ENCODE measurements around the gene RCOR2.

Gene RCOR2

DNA sequence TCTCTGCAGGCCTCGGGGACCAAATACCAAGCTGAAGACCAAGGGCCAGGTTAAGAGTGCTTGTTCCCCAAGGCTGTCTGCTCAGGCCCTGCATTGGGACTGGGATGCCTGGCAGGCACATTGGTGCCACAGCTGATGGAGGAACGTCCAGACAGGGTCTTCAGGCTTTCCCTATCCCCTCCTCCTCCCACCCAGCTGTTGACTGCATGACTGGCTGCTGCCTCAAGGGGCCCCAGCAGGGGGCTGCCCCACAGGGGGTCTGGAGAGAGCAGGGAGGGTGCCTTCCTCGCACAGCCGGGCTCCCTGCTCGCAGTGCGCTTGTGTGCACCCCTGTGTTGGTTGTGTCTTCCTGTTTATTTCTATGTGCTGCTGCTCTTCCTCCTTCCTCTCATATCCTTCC, 9.9 kb downstream of the RCOR2 start:
- no peak for DNase-seq (ENCODE audit: low spot score)

DNA sequence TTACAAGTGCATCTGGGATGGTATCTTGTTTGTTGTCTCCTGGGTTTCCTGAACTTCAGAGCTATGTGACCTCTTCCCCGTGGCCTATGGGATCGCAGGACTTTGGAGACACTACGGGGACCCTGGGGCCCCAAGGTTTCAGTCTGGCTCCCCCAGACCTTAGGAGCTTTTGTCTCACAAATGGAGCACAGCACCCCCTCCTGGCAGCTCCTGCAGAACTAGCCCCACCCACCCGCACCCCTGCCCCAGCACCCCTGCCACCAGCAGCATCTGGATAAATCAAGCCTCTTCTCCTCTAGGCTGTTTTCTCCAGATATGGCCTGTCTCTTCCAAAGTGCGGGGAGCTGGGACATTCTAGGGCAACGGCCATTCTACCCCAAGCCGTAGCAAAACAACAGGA, 10.4 kb downstream of the RCOR2 start:
- DNase-seq (ENCODE audit: low spot score) = peak; percentile 54

DNA sequence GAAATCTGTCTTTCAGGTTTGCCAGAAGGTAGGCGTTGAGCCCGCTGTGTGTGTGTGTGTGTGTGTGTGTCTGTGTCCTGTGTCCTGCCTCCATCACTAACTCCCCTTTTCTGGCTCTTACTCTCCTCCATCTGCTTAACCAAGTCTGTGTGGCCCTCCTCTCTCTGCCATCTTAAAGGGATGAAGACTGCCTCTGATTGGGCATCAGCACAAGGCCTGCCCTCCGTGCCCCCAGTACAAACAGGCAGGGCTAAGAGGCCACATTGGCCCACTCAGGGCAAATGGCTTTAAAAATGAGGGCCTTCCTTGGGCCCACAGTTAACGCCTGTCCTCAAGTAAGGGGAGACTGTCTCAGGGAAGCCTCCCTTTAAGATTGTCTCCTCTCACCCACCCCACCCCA, 10.9 kb downstream of the RCOR2 start:
- no peak for DNase-seq (ENCODE audit: low spot score)

DNA sequence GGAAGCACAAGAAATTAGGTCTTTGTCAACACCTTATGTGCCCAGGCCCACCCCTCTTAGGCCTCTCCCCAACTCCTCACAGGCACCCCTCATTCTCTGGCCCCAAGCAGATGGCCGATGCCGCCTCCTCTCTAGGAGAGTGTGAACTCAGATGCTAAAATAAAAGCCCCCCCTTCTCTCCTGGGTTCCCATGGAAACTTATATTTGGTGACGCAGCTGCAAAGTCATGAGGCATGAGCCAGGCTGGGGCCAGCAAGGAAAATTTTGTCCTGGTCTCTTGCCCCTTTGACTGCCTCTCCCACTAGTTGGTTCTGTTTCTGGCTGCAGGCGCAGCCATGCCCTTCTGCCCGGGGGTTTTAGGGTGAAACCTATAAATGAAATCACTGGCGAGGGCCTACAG, 11.8 kb downstream of the RCOR2 start:
- no peak for DNase-seq (ENCODE audit: low spot score)

DNA sequence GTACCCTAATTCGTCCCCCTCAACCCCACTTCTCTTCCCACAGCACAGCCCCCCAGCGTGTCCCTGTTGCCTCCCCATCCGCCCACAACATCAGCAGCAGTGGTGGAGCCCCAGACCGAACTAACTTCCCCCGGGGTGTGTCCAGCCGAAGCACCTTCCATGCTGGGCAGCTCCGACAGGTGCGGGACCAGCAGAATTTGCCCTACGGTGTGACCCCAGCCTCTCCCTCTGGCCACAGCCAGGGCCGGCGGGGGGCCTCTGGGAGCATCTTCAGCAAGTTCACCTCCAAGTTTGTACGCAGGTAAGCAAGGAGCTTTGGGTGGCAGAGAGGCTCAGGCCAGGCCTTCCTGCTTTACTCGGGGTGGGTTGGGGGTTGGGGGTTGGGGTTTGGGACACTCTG, 12.2 kb downstream of the RCOR2 start:
- DNase-seq (ENCODE audit: low spot score) = no peak

DNA sequence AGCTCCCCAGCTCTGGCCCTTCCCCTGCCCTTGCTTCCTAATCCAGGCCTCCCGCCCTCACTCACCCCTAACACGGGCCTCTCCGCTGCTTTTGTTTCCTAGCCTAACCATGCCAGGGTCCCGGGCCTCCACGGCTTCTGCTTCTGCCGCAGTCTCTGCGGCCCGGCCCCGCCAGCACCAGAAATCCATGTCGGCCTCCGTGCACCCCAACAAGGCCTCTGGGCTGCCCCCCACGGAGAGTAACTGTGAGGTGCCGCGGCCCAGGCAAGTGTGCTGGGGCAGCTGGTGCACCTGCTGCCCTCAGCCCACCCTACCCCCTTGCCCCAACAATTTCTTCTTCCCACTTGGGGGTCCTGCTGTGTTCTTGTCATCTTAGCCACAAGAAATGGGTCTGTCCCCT, 13.1 kb downstream of the RCOR2 start:
- no peak for DNase-seq (ENCODE audit: low spot score)

DNA sequence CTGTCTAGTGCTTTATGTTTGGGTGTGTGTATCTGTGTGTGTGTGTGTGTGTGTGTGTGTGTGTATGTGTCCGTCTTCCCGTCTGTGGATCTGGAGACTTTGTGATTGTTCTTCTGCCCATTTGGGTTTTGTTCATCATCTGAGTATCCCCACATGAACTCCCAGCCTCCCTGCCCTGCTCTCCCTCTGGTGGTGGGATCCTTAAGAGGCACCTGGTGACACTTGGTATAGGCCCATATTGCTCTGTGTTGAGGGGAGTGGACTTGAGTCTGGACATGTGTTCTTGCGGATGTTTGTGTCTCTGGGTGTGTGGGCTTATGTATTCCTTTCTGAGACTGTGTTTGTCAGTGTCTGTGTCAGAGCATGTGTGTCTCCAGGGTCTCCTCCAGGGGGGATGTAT, 15.3 kb downstream of the RCOR2 start:
- no peak for DNase-seq (ENCODE audit: low spot score)

DNA sequence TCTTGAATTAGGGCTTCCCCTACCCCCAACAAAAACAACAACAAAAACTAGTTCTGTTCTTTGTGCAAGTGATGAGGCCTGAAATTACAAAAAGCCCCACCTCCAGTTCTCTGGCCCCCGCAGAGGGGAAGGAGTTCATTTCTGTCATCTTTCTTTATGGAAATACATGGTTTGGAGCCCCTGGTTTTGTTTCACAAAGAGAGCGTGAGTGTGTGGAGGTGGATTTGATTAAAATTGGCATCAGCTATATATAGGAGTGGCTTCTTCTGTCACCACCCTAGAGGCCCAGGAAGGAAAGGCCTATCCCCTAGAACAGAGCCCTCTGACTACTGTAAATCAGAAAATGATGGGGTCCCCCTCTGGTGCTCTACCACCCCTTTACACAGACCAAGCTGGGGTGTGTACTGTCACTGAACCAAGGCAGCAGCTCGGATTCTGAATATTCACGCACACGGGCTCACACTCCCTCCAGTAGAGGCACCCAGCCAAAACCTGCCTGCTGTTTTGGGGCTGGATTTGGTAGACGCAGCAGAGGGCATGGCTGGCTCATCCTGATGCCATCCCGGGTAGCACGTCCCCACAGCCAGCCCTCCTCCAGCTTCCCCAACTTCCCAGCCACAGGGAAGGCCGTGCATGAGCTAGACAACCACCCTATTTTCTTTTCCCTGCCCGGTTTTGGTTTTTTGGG, 19.4 kb downstream of the RCOR2 start:
- no peak for DNase-seq (ENCODE audit: low spot score)

DNA sequence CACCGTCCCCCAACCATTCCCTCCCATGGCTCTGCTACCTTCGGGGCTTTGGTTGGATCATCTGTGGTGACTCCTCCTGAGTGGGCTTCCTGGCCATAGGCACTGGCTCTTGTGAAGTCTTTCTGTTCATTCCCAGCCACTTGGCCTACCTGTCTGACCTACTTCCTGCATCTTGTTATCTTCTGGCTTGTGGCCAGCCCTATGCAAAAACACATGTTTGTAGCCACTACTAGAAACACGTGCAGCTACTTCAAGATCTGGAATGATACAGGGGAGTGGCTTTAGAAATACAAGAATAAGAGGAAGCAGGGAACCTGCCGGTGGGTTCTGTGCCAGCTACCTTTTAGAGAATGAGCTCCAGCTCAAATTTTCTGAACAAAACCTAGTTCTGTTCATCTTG, 20.9 kb downstream of the RCOR2 start:
- DNase-seq (ENCODE audit: low spot score) = no peak

DNA sequence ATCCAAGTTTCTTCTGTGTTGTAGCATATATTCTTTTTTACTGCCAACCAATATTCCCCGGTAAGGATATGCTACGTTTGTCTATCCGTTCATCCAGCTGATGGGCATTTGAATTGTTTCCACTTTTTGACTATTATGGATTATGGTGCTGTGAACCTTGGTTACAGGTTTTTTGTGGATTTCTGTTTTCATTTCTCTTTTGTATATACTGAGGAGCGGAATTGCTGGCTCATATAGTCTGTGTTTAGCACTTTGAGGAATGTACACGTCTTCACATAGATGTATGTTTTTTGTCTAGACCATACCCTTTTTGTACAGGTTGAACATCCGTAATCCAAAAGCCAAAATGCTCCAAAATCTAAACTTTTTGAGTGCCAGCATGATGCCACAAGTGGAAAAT, 23.6 kb downstream of the RCOR2 start:
- no peak for DNase-seq (ENCODE audit: low spot score)

DNA sequence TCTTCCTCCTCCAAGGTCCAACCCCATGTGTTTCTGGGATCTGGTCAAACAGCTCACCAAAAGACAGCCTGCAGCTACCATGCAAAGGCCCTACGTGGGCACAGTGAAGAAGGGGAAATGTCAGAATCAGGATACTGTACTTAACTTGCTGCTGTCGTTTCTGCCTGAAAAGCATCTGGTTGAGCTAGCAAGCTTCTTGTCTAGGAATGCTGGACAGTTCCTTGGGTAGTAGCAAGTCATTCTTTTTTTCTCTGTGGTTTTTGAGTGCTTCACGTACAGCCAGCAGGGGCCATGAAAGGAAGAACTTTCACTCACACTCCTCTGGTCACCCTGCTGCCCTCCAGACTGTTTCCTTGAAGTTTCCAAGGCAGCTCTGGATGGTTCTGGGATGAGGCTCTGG, 24.7 kb downstream of the RCOR2 start:
- DNase-seq (ENCODE audit: low spot score) = no peak

DNA sequence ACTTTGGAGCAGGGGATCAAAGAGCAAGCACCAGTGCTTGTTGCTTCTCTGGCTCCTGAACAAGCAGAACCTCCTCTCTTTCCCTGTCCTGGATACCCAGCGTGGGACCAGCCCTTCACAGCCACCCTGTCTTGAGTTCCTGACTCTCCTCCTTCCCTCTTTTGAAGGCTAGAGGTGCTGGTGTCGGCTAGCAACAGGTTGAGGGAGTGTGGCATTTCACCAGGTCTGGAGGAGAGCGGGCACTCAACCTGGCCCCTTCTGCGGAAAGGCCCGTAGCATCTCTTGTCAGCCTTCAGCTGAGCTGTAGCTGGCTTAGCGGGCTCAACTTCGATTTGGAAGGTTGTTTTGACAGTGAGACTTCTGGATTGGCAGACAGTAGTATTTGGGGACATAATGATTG, 26.6 kb downstream of the RCOR2 start:
- no peak for DNase-seq (ENCODE audit: low spot score)

DNA sequence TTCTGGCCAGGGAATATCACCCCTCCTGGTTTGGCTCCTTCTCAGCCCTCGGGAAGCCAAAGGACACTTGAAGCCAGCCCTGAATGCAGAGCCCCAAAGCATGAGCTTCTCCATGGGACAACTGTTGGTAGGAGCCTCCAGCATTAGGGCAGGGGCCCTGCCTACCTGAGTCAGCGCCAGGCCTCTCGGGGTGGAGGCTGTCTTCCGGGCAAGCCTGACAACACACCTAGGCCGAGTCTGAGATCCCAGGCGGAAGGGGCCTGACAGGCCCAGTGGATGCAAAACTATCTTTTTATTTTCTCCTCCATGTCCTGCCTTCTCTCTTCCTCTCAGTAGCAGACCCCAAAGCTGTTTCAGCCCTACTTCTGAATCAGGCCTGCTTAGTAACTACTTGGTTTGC, 27.6 kb downstream of the RCOR2 start:
- no peak for DNase-seq (ENCODE audit: low spot score)

DNA sequence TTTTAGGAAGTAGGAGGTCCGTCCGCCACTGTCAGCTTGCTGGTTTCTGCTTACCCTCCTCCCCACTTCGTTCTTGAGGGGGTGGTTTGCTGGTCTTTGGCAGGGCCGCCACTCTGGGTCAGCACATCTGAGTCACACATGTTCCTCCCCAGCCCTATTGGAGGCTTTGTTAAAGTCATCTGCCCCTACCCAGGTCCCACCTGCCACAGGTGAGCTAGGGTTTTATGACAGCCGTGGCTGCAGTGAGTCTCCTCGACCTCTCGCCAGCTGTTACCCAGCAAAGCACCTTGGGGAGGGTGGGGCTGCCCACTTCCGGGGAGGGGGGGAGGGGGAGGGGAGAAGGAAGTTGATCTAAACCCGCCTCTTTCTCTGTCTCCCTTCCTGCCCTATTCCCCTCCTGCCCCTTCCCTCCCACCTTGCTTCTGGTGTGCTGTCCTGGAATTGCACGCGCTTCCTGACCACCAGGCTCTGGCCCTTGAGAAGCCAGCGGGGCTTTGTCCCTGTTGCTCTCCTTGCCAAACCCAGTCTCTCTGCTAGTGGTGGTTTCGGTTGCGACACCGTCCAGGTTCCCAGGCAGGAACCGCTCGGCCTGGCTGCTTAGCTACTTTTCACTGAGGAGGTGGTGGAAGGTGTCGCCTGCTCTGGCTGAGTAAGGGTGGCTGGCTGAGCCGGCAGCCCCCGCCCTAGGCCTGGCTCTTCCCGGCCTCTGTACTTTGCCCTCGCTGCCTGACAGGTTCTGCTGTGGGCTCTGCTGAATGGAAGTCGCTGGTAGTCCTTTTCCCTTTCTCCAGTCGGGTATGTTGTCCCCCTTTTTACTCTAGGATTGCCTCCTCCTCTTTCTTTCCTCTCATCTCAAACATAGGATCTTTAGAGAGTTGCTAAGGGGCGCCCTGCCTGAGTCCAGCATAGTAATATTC, 28.5 kb downstream of the RCOR2 start:
- peak; percentile 81 for DNase-seq (ENCODE audit: low spot score)

DNA sequence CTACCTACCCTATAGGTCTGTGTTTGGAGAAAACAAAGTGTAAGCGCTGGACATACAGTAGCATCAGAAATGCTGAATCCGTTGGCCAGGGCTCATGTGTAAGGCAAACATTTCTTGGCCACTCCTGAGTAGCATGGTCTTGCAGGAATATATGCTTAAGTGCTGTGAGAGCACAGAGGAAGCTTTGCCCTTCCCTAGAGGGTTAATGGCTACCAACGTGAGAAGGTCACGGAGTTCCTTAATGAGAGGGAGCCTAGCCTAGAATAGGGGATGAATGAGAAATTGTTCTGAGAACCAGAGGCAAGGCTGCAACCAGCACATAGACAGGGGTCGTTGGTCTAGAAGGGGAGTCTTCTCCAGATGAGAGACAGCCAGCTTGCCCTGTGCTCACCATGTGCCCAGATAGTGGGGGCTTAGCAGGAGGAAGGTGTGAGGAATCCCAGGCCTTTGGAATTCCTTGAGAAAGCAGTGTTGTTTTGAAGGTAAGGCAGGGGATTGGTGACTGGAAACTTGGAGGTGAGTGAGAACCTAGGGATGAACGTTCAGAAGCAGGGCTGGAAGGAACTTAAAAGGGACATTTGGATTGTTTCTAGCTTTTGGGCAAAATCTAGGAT, 29.5 kb downstream of the RCOR2 start:
- no peak for DNase-seq (ENCODE audit: low spot score)

DNA sequence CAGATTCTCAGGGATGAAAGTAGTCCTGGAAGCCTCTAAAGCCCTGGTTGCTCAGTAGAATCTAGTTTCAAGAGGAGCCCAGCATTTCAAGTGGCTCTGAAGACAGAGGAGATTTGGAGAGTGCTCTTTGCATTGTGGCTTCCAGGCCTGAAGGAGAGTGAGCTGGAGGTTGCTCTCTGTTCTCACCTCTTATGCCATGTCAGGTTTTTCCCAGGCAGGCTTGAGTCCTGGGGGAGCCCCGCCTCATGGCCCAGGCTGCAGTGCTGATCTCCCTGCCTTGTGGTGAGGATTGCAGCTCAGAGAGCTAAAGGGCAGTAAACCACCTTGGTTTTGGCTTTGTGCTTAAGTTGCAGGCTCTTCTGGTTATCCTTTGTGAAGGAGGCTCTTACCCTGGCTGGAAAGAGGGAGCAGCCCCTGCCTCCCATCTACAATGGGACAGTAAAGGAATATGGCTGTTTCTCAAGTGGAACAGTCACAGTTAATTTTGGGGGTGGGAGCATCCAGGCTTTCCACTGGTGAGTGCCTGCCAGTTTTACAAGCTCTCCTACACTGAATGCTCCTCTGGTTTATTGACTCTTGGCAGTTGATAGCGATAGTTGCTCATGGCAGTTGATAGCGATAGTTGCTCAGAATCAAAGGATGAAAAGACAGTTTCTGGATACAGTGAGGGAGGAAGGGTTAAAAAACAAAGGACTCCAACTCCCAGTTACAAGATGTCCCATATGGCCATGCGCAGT, 32.6 kb downstream of the RCOR2 start:
- DNase-seq (ENCODE audit: low spot score) = no peak

DNA sequence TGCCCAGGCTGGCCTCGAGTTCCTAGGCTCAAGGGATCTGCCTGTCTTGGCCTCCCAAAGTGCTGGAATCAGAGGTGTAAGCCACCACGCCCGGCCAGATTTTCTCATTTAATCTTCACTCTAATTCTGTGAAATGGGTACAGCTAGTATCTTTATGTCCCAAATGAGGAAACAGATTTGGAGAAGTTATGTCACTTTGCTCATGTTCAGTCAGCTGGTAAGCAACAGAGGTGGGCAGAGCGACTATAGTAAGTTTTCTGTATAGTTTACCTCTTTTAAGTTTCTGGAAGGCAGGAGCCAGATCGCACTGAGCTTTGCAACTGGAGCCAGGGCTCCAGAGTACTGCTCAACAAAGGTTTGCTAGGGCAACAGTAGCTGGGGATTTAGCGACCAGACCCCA, 33.2 kb downstream of the RCOR2 start:
- DNase-seq (ENCODE audit: low spot score) = no peak

DNA sequence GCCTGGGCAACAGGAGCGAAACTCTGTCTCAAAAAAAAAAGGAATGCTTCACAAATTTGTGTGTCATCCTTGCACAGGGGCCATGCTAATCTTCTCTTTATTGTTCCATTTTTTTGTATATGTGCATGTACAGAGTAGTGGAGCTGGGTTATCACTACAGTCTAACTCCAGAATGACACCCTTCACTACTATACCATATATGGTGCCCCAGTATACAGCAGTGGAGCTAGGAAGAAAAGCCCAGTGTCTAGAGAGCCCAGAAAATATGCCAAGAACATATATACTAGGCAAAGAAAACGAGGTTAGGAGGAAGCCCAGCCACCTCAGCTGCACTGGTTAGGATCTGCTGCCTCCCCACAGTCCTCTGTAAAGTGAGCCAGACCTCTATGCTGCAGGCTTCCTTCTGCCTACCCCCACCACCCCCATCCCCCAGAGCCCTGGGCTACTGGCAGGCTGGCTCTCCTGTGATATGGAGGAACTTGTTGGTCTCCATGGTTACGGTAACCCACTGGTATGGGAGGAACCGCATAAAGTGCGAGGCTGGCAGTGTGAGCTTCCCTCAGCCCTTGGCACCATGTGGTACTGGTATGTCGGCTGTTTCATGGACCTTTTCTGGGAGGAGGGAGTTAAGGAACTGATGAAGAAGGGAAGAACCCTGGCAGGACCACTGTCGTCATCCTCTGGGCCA, 34.3 kb downstream of the RCOR2 start:
- peak; percentile 42 for DNase-seq (ENCODE audit: low spot score)

DNA sequence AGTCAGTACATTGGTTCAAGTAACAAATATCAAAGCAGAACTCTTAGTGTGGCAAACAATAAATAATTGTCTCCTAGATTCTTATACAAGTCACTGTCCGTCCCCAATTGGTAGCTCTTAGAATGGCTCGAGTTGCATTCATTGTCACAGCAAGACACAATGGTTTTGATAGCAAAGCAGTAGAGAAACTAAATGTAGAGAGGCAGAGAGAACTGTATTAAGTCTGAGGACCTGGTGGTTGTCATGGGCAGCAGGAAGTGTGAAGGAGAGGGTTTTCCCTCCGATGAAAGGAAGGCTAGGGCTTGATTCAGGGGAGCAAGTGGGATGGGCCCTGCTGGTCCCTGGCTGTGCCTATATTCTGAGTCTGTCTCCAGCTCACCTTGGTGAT, 36.6 kb downstream of the RCOR2 start:
- DNase-seq (ENCODE audit: low spot score) = no peak

DNA sequence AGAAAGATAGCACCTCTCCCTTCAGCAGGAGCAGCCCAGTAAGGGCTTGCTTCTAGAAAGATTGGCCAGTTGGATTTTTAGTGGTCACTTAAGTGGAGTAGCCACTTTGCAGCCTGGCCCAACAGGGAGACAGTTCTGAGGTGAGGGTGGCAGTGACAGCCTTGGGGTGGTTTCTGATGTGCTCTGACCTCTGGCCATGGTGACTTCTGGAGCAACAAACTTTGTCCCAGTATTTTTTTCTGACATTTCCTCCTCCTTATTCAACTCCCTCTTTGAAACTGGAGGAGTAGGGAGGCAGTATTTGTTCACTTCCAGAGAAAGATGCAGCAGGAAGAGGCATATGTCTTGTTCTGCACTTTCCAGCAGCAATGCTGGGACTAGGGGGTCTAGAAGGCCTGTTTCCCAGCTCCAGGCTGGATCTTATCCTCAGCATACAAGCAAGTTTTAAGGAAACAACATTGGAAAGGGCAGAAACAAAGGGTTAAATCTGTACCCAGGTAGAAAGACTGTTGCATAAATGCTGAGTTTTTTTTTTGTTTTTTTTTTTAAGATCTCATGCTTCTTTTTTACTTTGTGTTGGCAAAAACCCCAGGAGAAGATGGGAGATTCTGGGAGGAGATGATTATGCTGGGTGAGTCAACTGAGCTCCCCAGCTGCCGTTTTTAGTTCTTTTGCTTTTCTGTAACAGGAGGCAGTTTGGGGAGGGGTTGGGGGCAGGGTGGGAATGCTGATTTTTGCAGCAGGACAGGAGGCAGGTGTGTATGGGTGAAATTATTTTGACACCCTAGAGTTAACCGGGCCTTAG, 37.2 kb downstream of the RCOR2 start:
- DNase-seq (ENCODE audit: low spot score) = no peak

DNA sequence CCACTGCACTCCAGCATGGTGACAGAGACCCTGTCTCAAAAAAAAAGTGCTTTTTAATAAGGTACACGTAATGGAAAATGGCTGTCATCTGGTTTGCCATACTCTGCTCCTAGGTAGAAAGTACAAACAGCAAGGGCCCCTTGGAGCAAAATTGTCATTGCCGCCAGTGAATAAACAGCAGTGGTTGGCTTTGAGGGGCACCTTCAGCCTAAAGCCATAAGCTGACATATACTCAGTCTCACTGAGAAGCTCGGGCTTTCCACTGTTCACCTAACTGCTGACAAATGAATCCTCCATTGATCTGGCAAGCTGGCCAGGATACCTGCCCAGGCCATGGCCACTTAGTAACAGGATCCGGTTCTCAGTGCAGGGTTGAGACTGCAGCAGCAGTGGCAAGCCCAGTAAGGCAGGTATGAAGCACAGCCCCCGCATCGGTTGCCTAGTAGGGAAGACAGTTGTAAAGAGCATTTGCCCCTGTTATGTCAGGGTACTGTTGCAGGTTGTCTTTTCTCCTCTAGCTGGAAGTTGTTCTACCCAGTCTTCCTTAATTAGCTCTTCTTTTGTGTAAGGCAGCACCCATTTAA, 39.2 kb downstream of the RCOR2 start:
- no peak for DNase-seq (ENCODE audit: low spot score)
